ENCODE measurements around the gene AQP6.
A peak's percentile ranks its signal among the peaks of the same experiment; 100 is the strongest.

Gene AQP6

DNA sequence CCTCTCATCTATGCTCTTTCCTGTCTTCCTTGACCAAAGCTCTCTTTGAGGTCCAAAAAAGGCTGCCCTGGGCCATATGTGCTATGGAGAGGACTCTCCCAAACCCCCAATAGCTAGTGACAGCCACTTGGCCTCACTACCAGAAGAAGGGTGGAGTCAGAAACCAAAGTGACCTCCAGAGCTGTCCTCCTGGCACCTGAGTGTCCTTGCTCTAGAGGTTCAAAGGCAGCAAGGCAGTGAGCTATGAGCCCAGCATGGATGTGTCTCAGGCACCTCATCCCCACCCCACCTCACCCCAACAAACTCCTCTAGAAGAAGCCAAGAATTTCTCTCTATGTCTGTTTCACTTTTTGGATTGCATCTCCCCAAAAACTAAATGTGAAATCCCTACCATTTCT, 15.2 kb upstream of the AQP6 start:
- Histone ChIP-seq H3K4me3 (ENCODE audit: low read depth in 1 of 2, low read length in 2 of 2) (no peak overlapping the region), H3K36me3 (ENCODE audit: insufficient read depth, low read length) (no peaks in the 10 kb centered on the region), H4K20me1 (ENCODE audit: insufficient read depth, low read length) (no peaks in the 10 kb centered on the region), H3K79me2 (ENCODE audit: insufficient read depth, low read length) (no peaks in the 10 kb centered on the region), H3K4me1 (ENCODE audit: insufficient read depth, low read length) (peaks cover 15% of the 10 kb centered on the region), H3K9ac (ENCODE audit: low read depth, low read length) (no peak overlapping the region), H3K9me3 (ENCODE audit: insufficient read depth, low read length, severe bottlenecking) (no peaks in the 10 kb centered on the region), H3K4me2 (ENCODE audit: insufficient read depth, low read length) (no peak overlapping the region), H2AFZ (ENCODE audit: low read depth, low read length) (no peak overlapping the region), H3K27me3 (ENCODE audit: insufficient read depth, low read length, poor library complexity) (no peaks in the 10 kb centered on the region), H3K27ac (ENCODE audit: low read length) (no peak overlapping the region)
- no peak for TF ChIP-seq EZH2 (IDR thresholded peaks at IDR 0.05; ENCODE audit: borderline replicate concordance, low read depth, low read length, severe bottlenecking)
- TF ChIP-seq, protein P1, sequence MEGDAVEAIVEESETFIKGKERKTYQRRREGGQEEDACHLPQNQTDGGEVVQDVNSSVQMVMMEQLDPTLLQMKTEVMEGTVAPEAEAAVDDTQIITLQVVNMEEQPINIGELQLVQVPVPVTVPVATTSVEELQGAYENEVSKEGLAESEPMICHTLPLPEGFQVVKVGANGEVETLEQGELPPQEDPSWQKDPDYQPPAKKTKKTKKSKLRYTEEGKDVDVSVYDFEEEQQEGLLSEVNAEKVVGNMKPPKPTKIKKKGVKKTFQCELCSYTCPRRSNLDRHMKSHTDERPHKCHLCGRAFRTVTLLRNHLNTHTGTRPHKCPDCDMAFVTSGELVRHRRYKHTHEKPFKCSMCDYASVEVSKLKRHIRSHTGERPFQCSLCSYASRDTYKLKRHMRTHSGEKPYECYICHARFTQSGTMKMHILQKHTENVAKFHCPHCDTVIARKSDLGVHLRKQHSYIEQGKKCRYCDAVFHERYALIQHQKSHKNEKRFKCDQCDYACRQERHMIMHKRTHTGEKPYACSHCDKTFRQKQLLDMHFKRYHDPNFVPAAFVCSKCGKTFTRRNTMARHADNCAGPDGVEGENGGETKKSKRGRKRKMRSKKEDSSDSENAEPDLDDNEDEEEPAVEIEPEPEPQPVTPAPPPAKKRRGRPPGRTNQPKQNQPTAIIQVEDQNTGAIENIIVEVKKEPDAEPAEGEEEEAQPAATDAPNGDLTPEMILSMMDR (IDR thresholded peaks at IDR 0.05; ENCODE audit: borderline replicate concordance, extremely low read depth, low read length, poor library complexity, severe bottlenecking) = no peak
- DNase-seq (no peak), ATAC-seq (ENCODE audit: insufficient read depth, low read depth) (no peak)

DNA sequence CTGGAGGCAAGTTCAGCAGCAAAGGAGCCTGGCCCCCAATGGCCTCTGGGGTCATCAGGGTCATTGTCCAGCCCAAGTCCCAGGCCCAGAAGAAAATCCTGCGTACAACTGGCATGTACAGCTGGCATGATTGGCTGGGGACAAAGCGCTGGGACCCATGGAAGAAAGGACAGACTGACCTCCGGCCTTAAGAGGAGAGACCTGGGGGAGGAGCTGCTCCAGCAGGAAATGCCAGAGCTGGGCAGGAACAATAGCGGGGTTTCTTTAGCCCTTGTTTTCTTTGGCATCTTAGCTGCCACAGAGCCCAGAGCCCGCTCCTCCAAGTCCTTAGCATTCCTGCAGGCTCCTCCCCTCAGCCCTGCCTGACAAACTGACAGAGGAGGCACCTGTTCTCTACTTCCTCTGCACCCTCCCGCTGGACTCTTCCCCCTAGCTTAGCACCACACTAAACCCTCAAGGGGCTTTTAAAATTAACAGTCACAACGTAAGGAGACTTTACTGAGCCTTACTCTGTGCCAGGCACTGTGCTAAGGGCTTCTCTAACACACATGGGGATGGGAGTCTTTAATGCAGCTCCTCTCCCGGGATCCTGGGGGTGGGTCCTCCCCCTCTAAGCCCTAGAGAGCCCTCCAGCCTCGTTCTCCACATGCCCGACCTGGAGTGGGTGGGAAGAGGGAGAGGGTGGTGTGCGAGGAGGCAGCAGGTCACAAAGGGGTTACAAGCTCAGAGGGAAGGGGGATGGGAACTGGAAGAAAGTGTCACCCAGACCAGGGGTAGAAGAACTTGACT, 12.9 kb upstream of the AQP6 start:
- Histone ChIP-seq H3K27me3 (ENCODE audit: insufficient read depth, low read length, poor library complexity) (no peaks in the 10 kb centered on the region), H4K20me1 (ENCODE audit: insufficient read depth, low read length) (no peaks in the 10 kb centered on the region), H3K9ac (ENCODE audit: low read depth, low read length) (no peak overlapping the region), H3K4me2 (ENCODE audit: insufficient read depth, low read length) (no peak overlapping the region), H3K79me2 (ENCODE audit: insufficient read depth, low read length) (no peaks in the 10 kb centered on the region), H3K36me3 (ENCODE audit: insufficient read depth, low read length) (no peaks in the 10 kb centered on the region), H3K9me3 (ENCODE audit: insufficient read depth, low read length, severe bottlenecking) (no peaks in the 10 kb centered on the region), H2AFZ (ENCODE audit: low read depth, low read length) (peak overlapping the region; percentile 53), H3K4me3 (ENCODE audit: low read depth in 1 of 2, low read length in 2 of 2) (no peak overlapping the region), H3K27ac (ENCODE audit: low read length) (peak overlapping the region; percentile 42; the same call in 1 of the 2 replicates), H3K4me1 (ENCODE audit: insufficient read depth, low read length) (peaks cover 15% of the 10 kb centered on the region)
- DNase-seq (peak; percentile 48), ATAC-seq (ENCODE audit: insufficient read depth, low read depth) (peak; percentile 82)
- TF ChIP-seq, protein P1 (IDR thresholded peaks at IDR 0.05; ENCODE audit: borderline replicate concordance, extremely low read depth, low read length, poor library complexity, severe bottlenecking) = no peak
- no peak for TF ChIP-seq EZH2 (IDR thresholded peaks at IDR 0.05; ENCODE audit: borderline replicate concordance, low read depth, low read length, severe bottlenecking)

DNA sequence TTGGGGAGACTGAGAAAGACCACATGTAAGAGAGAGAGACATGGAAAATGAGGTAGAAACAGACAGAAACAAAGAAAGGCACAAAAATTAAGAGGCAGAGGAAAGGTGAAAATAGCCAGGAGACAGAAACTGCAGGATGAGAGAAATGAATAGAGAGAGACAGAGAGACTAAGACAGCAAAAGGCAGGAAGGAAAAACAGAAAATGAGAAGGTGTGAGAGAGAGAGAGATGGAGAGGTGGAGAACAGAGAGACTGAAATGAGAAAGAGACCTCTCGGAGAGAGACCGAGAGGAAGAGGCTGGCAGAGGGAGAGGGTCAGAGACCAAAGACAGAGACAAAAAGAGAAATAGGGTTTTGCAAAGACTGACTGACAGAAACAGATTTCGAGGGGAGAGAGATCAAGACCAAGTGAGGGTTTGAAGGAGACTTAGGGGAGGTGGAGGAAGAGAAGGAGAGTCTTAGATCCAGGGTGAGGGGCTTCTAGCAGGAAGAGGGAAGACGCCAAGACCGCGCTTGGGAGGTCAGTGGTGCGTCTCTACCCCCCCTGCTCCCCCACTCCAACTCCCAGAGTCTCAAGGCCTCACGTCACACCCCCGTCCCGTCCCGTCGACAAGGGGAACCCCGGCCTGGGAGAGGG, 12.2 kb upstream of the AQP6 start:
- Histone ChIP-seq H3K79me2 (ENCODE audit: insufficient read depth, low read length) (no peaks in the 10 kb centered on the region), H3K4me2 (ENCODE audit: insufficient read depth, low read length) (no peak overlapping the region), H3K4me3 (ENCODE audit: low read depth in 1 of 2, low read length in 2 of 2) (no peak overlapping the region), H3K36me3 (ENCODE audit: insufficient read depth, low read length) (no peaks in the 10 kb centered on the region), H2AFZ (ENCODE audit: low read depth, low read length) (peak overlapping the region; percentile 53; the same call in 1 of the 2 replicates), H3K27ac (ENCODE audit: low read length) (0 out of 2 replicates have a peak overlapping the region, but pooled peaks have one; percentile 42), H3K27me3 (ENCODE audit: insufficient read depth, low read length, poor library complexity) (no peaks in the 10 kb centered on the region), H3K9me3 (ENCODE audit: insufficient read depth, low read length, severe bottlenecking) (no peaks in the 10 kb centered on the region), H4K20me1 (ENCODE audit: insufficient read depth, low read length) (no peaks in the 10 kb centered on the region), H3K4me1 (ENCODE audit: insufficient read depth, low read length) (peaks cover 15% of the 10 kb centered on the region), H3K9ac (ENCODE audit: low read depth, low read length) (no peak overlapping the region)
- DNase-seq (no peak), ATAC-seq (ENCODE audit: insufficient read depth, low read depth) (no peak)
- no peak for TF ChIP-seq EZH2 (IDR thresholded peaks at IDR 0.05; ENCODE audit: borderline replicate concordance, low read depth, low read length, severe bottlenecking)
- TF ChIP-seq, protein P1 (IDR thresholded peaks at IDR 0.05; ENCODE audit: borderline replicate concordance, extremely low read depth, low read length, poor library complexity, severe bottlenecking) = no peak
